Nephron (organoid): ENCODE data around the gene GRIA4.

Experiments used
- H3K27ac Mint-ChIP-seq, 3 experiments: 2 replicates each; pipeline ENCODE4 v1.8.0; 2020; ENCODE audit warnings: mixed read lengths in 3 of 3, mild to moderate bottlenecking in 2 of 3, moderate library complexity in 1 of 3
- H3K27me3 Mint-ChIP-seq: 2 replicates; pipeline ENCODE4 v1.8.0; 2021; ENCODE audit warnings: low read depth, mild to moderate bottlenecking, moderate library complexity, mixed read lengths
- H3K36me3 Mint-ChIP-seq: 2 replicates; pipeline ENCODE4 v1.8.0; 2020; ENCODE audit warnings: low read depth, mixed read lengths
- H3K4me1 Mint-ChIP-seq: 2 replicates; pipeline ENCODE4 v1.8.0; 2020; ENCODE audit warnings: mixed read lengths
- H3K4me3 Mint-ChIP-seq, 3 experiments: 2 replicates each; pipeline ENCODE4 v1.8.0; 2020; ENCODE audit warnings: mild to moderate bottlenecking in 3 of 3, mixed read lengths in 3 of 3, moderate library complexity in 2 of 3
- H3K9me3 Mint-ChIP-seq: 2 replicates; pipeline ENCODE4 v1.8.0; 2020; ENCODE audit warnings: mixed read lengths
- TF ChIP-seq, protein P1 (sequence below), 3 experiments: fragments of 200-600 bp; sonication (generic); IDR thresholded peaks; one replicate each; pipeline ENCODE4 v1.5.0; 2021; ENCODE audit warnings: antibody characterized with exemption in 3 of 3; ENCODE audit not compliant: unreplicated experiment in 3 of 3

Gene GRIA4

DNA sequence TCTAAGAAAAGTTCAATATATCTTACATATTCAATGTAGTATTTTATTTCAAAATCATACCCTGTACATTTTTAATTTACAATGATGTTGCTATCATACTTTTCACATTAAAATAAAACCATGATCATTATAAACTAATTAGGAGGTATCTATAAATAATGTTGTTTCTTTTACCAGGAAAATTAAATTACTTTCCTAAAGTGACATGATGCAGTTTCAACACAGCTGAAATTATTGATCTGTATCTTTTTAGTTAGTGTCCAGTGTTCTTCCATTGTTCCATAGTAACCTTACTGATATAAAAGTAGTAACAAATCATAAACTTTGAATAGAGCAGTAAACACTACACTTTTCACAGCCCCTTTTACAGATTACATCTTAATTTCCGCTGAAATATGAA, 29.7 kb downstream of the GRIA4 start:
- TF ChIP-seq, protein P1, sequence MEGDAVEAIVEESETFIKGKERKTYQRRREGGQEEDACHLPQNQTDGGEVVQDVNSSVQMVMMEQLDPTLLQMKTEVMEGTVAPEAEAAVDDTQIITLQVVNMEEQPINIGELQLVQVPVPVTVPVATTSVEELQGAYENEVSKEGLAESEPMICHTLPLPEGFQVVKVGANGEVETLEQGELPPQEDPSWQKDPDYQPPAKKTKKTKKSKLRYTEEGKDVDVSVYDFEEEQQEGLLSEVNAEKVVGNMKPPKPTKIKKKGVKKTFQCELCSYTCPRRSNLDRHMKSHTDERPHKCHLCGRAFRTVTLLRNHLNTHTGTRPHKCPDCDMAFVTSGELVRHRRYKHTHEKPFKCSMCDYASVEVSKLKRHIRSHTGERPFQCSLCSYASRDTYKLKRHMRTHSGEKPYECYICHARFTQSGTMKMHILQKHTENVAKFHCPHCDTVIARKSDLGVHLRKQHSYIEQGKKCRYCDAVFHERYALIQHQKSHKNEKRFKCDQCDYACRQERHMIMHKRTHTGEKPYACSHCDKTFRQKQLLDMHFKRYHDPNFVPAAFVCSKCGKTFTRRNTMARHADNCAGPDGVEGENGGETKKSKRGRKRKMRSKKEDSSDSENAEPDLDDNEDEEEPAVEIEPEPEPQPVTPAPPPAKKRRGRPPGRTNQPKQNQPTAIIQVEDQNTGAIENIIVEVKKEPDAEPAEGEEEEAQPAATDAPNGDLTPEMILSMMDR (IDR thresholded peaks at IDR 0.05; ENCODE audit: unreplicated experiment in 3 of 3): no peak
- Mint-ChIP-seq H3K9me3 (no peaks in the 10 kb centered on the region), H3K4me3 (no peak overlapping the region), H3K4me1 (no peaks in the 10 kb centered on the region), H3K27ac (no peak overlapping the region), H3K36me3 (no peaks in the 10 kb centered on the region), H3K27me3 (no peaks in the 10 kb centered on the region)

DNA sequence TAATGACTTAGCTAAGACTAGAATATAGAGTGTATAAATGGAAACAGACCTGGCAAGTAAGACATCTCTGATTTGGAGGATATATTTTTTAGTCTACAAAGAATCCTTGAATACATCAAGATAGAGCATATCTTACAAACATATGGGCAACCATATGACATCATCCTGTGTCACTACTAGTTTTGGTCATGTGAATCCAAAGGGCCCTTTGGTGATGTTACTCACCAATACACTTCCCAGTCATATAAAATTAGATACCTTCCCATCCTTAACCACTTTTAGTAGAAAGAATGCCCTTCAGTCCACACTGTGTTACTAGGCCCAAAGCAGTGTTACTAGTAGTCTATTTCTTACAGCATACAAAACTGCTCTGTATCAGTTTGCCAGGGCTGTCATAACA, 31.6 kb downstream of the GRIA4 start:
- Mint-ChIP-seq H3K9me3 (peaks cover under 1% of the 10 kb centered on the region), H3K4me3 (no peak overlapping the region), H3K36me3 (no peaks in the 10 kb centered on the region), H3K4me1 (peaks cover 9% of the 10 kb centered on the region), H3K27ac (no peak overlapping the region), H3K27me3 (no peaks in the 10 kb centered on the region)
- TF ChIP-seq, protein P1 (IDR thresholded peaks at IDR 0.05; ENCODE audit: unreplicated experiment in 3 of 3): no peak

GRCh38 chr11:105642870-105643269, 33.0 kb downstream of the GRIA4 start:
- TF ChIP-seq, protein P1 (IDR thresholded peaks at IDR 0.05; ENCODE audit: unreplicated experiment in 3 of 3): no peak
- H3K4me3 Mint-ChIP-seq: no peak overlapping the region
- H3K9me3 Mint-ChIP-seq: peaks cover 12% of the 10 kb centered on the region
- no peak overlapping the region for H3K27ac Mint-ChIP-seq
- H3K27me3 Mint-ChIP-seq: peaks cover 4% of the 10 kb centered on the region
- H3K36me3 Mint-ChIP-seq: no peaks in the 10 kb centered on the region
- H3K4me1 Mint-ChIP-seq: peaks cover 9% of the 10 kb centered on the region

- TF ChIP-seq, protein P1 (IDR thresholded peaks at IDR 0.05; ENCODE audit: unreplicated experiment in 3 of 3): no peak
- Mint-ChIP-seq H3K4me3 (no peak overlapping the region), H3K9me3 (peaks cover 12% of the 10 kb centered on the region), H3K27ac (peak overlapping the region in 2 of 3 experiments; percentile 36 to 37), H3K36me3 (no peaks in the 10 kb centered on the region), H3K27me3 (peaks cover 4% of the 10 kb centered on the region), H3K4me1 (peaks cover 9% of the 10 kb centered on the region)
Measured at GRCh38 chr11:105644839-105645573, 35.1 kb downstream of the GRIA4 start.

GRCh38 chr11:105647780-105648179, 37.9 kb downstream of the GRIA4 start:
- peaks cover 12% of the 10 kb centered on the region for H3K9me3 Mint-ChIP-seq
- H3K36me3 Mint-ChIP-seq: no peaks in the 10 kb centered on the region
- H3K4me3 Mint-ChIP-seq: no peak overlapping the region
- TF ChIP-seq, protein P1 (IDR thresholded peaks at IDR 0.05; ENCODE audit: unreplicated experiment in 3 of 3): no peak
- no peak overlapping the region for H3K27ac Mint-ChIP-seq
- H3K4me1 Mint-ChIP-seq: peaks cover 9% of the 10 kb centered on the region
- peaks cover 4% of the 10 kb centered on the region for H3K27me3 Mint-ChIP-seq

DNA sequence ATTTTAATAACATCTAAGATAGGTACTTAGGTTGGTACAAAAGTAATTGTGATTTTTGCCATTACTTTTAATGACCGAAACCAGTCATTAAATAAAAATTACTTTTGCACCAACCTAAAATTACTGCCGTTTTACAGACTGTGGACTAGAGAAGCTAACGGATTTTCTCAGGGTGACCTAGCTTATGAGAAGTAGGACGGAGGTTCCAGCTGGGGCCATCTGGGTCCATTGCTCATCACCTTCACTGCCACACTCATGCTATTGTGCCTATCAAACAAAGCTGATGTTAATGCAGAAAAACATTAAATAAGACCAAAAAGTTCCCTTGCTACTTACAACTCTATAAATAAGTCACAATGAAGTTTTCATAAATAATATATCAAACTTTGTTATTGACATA, 38.9 kb downstream of the GRIA4 start:
- Mint-ChIP-seq H3K27me3 (peaks cover 4% of the 10 kb centered on the region), H3K36me3 (no peaks in the 10 kb centered on the region), H3K27ac (no peak overlapping the region), H3K4me3 (no peak overlapping the region), H3K9me3 (peaks cover 12% of the 10 kb centered on the region), H3K4me1 (peaks cover 9% of the 10 kb centered on the region)
- TF ChIP-seq, protein P1 (IDR thresholded peaks at IDR 0.05; ENCODE audit: unreplicated experiment in 3 of 3): no peak
